Right forelimb (tissue), 1 donor: ENCODE measurements around the gene ADAMTS19.
"Not testable (repeated sequence)": the region's sequence is repeated elsewhere in the genome, so short reads cannot be mapped to it uniquely, and the experiment has no call there.

Source experiments
- DNase-seq: peaks from one replicate; pipeline ENCODE4 v3.0.0-alpha.2; 2018

Gene ADAMTS19, protein sequence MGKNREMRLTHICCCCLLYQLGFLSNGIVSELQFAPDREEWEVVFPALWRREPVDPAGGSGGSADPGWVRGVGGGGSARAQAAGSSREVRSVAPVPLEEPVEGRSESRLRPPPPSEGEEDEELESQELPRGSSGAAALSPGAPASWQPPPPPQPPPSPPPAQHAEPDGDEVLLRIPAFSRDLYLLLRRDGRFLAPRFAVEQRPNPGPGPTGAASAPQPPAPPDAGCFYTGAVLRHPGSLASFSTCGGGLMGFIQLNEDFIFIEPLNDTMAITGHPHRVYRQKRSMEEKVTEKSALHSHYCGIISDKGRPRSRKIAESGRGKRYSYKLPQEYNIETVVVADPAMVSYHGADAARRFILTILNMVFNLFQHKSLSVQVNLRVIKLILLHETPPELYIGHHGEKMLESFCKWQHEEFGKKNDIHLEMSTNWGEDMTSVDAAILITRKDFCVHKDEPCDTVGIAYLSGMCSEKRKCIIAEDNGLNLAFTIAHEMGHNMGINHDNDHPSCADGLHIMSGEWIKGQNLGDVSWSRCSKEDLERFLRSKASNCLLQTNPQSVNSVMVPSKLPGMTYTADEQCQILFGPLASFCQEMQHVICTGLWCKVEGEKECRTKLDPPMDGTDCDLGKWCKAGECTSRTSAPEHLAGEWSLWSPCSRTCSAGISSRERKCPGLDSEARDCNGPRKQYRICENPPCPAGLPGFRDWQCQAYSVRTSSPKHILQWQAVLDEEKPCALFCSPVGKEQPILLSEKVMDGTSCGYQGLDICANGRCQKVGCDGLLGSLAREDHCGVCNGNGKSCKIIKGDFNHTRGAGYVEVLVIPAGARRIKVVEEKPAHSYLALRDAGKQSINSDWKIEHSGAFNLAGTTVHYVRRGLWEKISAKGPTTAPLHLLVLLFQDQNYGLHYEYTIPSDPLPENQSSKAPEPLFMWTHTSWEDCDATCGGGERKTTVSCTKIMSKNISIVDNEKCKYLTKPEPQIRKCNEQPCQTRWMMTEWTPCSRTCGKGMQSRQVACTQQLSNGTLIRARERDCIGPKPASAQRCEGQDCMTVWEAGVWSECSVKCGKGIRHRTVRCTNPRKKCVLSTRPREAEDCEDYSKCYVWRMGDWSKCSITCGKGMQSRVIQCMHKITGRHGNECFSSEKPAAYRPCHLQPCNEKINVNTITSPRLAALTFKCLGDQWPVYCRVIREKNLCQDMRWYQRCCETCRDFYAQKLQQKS

DNA sequence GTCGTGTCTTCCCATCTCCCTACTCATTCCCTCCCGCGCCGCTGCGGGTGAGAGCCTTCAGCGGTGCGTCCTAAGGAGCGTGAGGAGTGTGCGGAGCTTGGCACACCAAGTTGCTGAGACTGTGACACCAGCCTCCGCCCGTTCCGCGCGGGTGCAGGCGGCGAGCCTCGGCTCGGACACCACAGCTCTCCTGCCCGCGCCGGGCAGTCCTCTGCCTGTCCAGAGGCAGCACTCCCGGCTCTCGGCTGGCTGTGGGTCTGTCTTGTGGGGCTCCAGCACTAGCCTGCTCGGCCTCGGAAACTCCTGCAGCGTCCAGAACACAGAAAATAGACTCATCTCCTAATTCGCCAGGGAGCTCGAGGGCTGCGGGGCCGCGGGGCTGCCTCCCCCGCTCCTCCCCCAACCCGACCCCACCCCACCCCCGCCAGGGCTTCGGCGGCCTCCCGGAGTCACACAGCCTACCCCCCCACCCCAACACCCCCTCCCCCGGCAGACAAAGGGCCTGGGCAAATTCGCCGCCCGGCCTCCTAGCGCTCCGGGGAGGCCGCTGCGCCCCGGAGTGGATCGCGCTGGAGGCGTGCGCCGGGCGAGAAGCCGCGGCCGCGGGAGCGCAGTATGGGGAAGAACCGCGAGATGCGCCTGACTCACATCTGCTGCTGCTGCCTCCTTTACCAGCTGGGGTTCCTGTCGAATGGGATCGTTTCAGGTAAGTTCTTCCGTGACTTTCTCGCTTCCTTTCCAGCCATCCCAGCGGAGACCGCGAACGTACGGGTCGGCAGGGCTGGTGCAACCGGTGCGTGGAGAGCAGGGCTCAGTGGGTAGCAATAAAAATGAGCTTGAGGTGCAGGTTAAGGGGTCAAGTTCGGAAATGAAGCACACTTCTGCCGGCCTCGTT, at the start of gene ADAMTS19:
TSS of gene ADAMTS19 (plus strand) at position 522 of the 895 bp plus-strand sequence. CDS start at position 616, 94 bp downstream.
- DNase-seq = peak; percentile 80

DNA sequence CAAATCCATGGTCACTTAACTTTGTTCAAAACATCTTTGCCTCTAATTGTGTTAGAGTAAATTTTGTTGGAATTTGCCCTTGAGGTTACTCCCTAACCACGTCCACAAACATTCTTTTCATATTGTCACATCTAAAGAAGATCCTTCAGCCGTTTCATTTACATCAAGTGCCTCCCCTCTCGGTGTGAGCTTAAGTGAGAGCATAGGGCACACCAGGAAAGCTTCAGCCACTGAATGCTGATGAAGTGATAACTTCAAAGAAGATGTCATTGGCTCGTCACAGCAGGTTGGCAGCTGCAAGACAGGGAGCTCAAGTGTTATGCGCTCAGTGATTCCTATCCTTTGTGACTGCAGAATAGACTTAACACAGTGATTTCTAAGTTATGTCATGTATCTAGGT, 49.6 kb upstream of the ADAMTS19 start:
- DNase-seq = no peak

DNA sequence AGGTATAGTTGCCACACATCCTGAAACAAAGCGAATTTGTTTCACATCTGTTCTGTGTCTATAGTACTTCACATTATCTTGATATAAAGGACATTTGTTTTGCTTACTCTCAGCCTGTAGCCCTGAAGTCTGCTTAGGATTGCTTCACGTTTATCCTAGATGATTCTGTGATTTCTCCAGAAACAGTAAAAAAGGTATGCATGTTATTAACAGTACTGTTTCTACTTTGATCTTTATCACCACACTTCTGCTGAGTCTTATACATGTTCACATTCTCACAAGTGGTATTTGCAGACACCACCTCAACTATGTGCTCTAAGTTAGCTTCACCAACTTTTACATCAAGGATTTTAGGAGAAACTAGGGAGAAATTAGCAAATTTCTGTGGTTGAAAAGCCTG, 47.4 kb upstream of the ADAMTS19 start:
- no peak for DNase-seq

DNA sequence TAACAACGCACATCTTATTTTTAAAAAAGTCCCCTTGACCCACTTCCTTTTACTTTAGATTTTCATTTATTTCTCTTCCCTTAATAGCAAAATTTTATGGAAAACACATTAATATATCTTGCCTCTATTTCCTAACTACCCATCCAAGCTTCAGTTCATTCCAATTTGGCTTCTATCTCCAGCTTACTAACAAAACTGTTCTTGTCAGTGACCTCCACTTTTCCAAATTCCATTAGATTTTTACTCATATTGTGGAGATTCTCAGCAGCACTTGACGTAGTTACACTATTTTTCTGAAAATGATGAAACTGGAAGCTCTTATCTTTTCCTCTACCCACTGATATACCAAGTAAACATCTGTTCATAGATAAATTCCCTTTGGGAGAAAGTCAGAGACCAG, 46.5 kb upstream of the ADAMTS19 start:
- DNase-seq = no peak

DNA sequence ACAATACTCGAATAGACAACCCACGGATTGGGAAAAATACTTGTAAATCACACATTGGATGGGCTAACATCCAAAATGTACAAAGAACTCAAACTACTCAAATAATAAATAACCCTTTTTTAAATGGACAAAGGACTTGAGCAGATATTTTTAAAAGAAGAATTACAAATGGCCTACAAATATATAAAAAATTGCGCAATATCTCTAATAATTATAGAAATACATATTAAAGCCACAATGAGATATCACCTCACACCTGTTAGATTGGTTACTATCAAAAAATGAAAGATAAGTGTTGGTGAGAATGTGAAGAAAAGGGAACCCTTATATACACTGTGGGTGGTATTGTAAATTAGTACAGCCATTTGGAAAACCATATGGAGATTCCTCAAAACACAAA, 40.8 kb upstream of the ADAMTS19 start:
- DNase-seq = no peak

DNA sequence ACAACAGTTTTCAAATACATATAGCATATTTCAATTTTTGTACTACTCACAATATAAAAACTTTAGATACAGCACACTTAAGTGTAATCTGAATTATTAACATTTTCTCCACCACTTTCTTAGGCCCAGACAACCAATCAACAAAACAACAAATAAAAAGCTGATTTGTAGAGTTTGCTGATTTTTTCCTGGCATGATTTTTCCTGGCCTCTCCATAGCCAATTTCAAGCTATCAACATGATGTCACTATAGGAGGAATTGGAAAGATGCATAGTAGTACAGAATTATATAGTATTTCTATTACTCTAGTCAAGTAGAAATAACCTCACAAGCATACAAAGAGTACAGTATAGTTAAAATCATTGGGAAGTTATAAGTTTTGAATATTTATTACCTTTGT, 35.1 kb upstream of the ADAMTS19 start:
- DNase-seq = no peak

DNA sequence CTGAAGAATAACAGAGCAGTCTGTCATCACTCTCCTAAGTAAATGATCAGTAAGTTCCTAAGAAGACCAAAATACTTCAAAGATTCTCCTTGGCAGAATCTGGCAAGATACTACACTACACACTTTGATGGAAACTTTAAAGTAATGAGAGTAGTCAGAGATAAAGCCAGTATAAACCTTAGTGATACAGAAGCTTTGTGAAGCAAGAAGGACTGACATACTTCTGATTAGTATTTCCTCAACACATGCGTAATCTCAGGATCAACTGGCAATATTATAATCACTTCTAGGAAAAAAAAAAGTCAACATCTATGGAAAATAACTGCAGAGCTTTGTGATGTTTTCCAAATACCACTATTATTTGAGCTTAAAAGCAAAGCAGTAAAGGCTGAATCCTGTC, 34.0 kb upstream of the ADAMTS19 start:
- DNase-seq = no peak

DNA sequence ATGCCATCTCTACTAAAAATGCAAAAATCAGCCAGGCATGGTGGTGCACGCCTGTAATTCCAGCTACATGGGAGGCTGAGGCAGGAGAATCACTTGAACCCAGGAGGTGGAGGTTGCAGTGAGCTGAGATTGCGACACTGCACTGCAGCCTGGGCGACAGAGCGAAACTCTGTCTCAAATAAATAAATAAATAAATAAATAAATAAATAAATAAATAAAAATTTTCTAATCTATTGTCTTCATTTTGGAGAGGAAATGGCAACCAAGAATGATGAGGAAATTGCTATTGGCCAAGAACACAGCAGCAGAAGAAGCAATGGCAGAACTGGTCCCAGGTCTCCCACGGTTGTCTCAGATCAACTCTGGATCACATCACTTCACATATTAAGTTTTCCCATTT, 31.5 kb upstream of the ADAMTS19 start:
- DNase-seq = not testable (repeated sequence)

DNA sequence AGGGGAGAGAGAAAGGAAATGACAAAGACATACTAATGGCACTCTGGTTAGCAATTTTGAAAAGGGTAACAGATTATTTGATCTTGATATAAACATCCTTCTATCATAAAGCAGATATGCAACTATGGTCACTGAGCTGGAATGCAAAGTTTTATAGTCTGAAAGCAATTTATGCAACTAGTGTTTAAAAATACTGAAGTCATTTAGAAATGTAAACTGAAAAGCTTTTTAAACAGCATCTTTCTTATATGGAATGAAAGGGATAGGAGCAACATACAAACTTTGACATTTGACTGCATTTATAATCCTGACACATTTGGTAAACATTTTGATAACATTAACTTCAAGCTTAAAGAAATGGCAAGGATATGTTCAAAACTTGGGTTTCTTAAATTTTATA, 28.7 kb upstream of the ADAMTS19 start:
- no peak for DNase-seq

DNA sequence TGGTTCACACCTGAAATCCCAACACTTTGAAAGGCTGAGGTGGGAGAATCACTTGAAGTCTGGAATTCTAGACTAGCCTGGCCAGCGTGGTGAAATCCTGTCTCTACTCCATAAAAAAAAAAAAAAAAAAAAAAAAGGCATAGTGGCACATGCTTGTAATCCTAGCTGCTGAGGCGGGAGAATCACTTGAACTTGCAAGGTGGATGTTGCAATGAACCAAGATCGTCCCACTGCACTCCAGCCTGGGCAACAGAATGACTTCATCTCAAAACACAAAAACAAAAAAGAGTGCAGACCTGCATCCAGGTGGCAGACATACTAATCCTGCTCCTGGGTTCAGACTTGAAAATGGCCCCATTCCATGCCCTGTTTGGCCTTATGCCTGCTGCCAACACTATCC, 21.8 kb upstream of the ADAMTS19 start:
- no peak for DNase-seq

DNA sequence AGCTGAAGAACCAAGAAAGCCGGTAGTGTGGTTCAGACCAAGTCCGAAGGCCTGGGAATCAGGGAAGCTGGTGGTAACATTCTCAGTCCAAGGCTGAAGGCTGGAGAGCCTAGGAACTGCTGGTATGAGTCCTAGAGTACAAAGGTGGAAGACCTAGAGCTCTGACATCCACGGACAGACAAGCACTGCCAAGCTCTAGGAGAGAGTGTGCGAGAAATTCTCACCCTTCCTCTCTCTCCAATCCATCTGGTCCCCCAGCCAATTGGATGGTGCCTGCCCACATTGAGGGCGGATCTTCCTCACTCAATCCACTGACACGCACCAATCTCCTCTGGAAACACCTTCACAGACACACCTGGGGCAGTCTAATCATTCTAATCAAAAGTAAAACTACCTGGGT, 19.7 kb upstream of the ADAMTS19 start:
- no peak for DNase-seq

DNA sequence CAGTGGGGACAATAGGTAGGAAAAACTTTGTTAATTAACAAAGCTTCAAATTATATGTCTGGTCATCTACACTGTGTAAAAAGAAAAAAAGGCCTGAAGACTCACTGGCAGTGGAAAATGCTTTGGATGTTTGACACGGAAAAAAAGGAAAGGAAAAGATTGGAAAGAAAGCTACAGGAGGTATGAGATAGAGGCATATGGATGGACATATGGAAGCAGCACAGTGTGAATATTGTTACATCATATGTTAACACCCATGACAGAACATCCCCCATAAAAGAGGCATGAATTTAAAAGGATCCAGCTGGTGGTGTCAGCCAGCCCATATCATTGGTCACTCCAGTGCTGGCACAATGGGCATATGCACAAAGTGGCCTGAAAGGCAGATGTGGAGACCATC, 19.0 kb upstream of the ADAMTS19 start:
- no peak for DNase-seq

DNA sequence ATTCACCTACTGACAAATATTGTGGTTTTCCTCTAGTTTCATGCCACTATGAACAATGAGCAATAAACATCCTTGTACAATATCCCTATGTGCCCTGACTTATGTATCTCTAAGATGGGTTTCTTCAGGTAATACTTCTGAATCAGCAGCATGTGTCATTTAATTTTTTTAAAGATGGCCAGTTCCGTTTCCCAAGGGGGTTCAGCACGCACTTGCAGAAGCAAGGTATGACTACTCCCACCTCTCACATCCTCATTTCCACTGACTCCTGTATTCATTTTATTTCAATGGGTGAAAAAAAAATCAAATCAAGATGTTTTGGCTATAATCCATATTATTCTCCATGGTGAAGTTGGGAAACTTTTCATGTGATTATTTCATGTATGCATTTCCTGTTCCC, 14.7 kb upstream of the ADAMTS19 start:
- DNase-seq = no peak

DNA sequence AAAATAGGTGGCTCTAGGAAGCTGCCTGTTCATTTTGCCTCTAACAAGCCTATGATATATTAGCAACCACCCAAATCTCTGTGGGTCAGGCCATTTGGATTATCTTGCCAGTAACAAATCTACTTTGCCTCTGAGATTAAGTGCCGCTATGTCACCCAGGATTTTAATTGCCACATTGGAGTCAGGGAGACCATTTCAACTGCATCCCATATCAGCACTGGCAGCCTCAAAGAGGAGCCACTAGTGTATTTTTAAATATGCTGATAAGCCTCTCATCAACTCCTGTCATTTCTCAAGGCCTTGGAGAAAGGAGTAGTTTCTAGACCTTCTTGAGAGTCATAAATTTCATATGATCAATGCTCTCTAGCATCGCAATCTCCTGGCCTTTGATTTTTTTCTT, 12.1 kb upstream of the ADAMTS19 start:
- no peak for DNase-seq

DNA sequence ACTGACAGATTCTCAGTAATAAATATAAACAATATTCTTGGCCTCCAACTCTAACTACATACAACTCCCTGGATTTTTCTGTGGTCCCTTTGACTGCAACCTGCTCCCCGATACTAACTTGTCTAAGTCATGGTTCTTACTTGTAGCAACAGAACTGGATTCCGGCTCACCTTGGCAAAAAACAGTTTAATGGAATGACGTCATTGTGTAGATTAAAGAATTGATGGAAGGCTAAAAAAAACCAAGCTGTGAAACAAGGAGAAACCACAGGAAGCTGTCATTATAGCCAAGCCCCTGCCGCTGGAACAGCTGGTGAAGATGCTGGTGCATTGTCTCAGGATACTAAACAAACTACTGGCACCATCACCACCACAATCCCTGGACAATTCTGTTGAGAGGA, 11.4 kb upstream of the ADAMTS19 start:
- no peak for DNase-seq

DNA sequence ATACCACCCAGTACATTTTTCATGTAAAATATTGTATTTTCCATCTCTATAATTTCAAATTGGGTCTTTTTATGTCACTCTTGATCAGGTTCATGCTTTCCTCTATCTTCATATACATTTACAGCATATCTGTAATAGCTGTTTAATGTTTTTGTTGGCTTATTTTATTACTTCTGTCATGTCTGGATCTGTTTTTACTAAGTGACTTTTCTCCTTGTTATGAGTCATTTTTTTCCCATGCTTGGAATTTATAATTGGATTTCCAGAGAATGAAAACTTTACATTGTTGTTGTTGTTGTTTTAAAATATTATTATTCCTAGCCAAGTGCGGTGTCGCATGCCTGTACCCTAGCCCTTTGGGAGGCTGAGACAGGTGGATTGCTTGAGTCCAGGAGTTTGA, 5.6 kb upstream of the ADAMTS19 start:
- no peak for DNase-seq

DNA sequence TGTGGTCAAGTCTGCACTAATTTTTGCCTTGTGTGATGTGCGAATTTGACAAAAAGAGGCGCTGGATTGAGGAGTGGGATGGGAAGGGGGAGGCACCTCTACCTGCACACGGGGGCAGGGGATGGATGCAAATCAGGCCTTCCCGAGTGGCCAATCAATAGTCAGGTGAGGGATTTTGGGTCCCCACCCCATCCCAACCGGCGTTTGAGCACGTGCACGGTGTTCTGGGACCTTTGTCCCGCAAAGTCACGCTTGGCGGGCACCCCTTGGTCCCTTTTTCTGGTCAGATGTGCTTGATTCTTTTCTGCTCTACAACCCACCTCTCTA, 685 bp upstream of the ADAMTS19 start:
- DNase-seq = no peak

DNA sequence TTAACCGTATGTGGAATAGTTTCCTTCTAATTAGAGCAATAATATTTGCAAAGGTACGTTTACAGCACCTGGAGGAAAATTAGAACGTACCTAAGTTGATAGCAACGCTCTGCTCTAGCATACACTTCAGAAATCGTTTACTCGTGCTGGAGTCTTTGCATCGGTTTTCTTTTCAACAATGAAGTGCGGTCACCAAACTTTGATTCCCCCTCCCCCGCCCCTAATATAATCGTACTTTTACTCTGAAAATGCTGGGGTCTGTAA, 506 bp downstream of the ADAMTS19 start:
- no peak for DNase-seq

DNA sequence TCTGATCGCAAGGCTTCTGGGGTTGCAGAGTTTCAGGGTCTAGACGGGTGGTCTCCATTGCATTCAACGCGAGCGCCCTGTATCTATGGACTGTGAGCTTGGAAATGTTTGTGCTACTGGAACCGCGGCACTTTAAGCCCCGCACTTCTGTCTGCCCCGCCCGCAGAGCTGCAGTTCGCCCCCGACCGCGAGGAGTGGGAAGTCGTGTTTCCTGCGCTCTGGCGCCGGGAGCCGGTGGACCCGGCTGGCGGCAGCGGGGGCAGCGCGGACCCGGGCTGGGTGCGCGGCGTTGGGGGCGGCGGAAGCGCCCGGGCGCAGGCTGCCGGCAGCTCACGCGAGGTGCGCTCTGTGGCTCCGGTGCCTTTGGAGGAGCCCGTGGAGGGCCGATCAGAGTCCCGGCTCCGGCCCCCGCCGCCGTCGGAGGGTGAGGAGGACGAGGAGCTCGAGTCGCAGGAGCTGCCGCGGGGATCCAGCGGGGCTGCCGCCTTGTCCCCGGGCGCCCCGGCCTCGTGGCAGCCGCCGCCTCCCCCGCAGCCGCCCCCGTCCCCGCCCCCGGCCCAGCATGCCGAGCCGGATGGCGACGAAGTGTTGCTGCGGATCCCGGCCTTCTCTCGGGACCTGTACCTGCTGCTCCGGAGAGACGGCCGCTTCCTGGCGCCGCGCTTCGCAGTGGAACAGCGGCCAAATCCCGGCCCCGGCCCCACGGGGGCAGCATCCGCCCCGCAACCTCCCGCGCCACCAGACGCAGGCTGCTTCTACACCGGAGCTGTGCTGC, 1.0 kb downstream of the ADAMTS19 start:
- DNase-seq = peak; percentile 78

DNA sequence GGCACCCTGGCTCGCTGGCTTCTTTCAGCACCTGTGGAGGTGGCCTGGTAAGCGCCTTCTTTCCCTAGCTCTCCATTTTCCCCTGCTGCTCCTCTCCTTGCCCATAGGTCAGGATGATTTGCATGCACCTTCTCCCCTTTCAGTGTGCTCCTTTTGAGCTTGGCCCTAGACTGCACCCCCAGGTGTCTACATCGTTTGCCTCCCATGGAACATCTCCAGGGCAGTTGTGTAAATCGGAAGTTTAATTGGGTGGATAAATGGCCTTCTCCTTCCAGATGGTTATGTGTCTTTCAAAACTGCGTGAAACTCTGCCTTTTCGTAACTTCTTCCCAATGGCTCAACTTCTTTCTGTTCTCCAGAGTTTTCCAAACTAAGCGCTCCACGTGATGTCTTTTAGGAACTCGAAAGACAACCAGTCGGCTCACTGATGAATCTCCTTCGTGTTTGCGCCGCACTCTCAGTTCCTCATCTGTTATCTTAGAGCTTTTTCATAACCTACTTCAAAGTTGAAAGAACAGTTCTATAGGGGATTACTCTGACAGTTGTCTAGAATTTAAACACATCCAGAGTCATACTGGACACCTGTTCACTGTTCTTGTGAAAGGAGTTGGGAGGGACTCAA, 1.7 kb downstream of the ADAMTS19 start:
- no peak for DNase-seq

DNA sequence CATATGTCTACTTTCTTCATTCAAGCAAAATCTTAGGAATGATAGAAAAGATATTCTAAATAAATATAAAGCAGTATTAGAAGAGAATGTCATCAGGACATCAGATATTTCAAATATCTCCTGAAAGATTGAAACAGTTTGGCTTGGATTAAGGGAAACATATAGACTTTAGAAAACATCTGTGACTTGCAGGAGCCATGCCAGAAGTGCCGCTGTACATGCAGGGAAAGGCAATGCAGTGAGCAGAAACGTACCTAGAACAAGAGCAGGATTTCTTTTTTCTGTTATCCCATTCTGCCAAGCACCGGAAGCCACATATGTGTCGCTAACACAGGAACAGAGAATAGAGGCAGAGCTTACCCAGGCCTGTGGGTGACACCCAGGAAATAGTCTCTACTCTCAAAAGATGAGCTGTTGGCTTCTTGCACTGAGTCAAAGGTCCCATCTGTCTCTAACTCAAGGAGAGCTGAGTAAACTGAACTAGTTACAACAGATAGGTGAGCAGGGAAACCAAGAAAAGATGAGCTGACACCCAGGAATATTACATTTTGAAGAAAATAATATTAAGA, 5.8 kb downstream of the ADAMTS19 start:
- no peak for DNase-seq
